Trophoblast cell (in vitro differentiated cells and primary cell): ENCODE measurements around the gene ELOVL6.

Experiments used
- DNase-seq, 2 donors: peaks; one replicate each; pipeline ENCODE4 v3.0.0-alpha.2; 2016
- H2AFZ ChIP-seq: 2 replicates; pipeline ENCODE4 v1.6.1; 2013; ENCODE audit warnings: low read length, moderate library complexity, mild to moderate bottlenecking; ENCODE audit not compliant: insufficient read depth, poor library complexity
- H2AK5ac ChIP-seq: 2 replicates; pipeline ENCODE4 v1.6.1; 2013; ENCODE audit warnings: mild to moderate bottlenecking, low read length
- H2BK120ac ChIP-seq: 2 replicates; pipeline ENCODE4 v1.6.1; 2013; ENCODE audit warnings: low read length, mild to moderate bottlenecking, moderate library complexity; ENCODE audit not compliant: insufficient read depth, poor library complexity
- H2BK12ac ChIP-seq: 2 replicates; pipeline ENCODE4 v1.6.1; 2013; ENCODE audit warnings: mild to moderate bottlenecking, low read length, moderate library complexity
- H2BK5ac ChIP-seq: 2 replicates; pipeline ENCODE4 v1.6.1; 2013; ENCODE audit warnings: low read length, low read depth, moderate library complexity, mild to moderate bottlenecking; ENCODE audit not compliant: poor library complexity
- H3K14ac ChIP-seq: 2 replicates; pipeline ENCODE4 v1.6.1; 2013; ENCODE audit warnings: mild to moderate bottlenecking, low read length
- H3K18ac ChIP-seq: 2 replicates; pipeline ENCODE4 v1.6.1; 2013; ENCODE audit warnings: mild to moderate bottlenecking, low read length
- H3K23ac ChIP-seq: 2 replicates; pipeline ENCODE4 v1.6.1; 2013; ENCODE audit warnings: low read length
- H3K27ac ChIP-seq: 2 replicates; pipeline ENCODE4 v1.5.1; 2013; ENCODE audit warnings: low read depth, mild to moderate bottlenecking, inconsistent platforms, low read length, moderate library complexity
- H3K27me3 ChIP-seq: 2 replicates; pipeline ENCODE4 v1.6.1; 2013; ENCODE audit warnings: inconsistent platforms, mild to moderate bottlenecking, low read length, moderate library complexity; ENCODE audit not compliant: insufficient read depth
- H3K36me3 ChIP-seq, 2 experiments: 1 replicate in 1 of 2; 2 replicates in 1 of 2; pipeline ENCODE4 v1.6.1; 2013; ENCODE audit warnings: low read length in 2 of 2, mild to moderate bottlenecking in 2 of 2, moderate library complexity in 1 of 2; ENCODE audit not compliant: insufficient read depth in 2 of 2, control insufficient read depth in 1 of 2
- H3K4ac ChIP-seq: 2 replicates; pipeline ENCODE4 v1.6.1; 2013; ENCODE audit warnings: low read depth, mild to moderate bottlenecking, low read length, moderate library complexity
- H3K4me1 ChIP-seq, 2 experiments: 1 replicate in 1 of 2; 2 replicates in 1 of 2; pipeline ENCODE4 v1.6.1; 2013; ENCODE audit warnings: low read length in 2 of 2, mild to moderate bottlenecking in 2 of 2, moderate library complexity in 1 of 2; ENCODE audit not compliant: insufficient read depth in 2 of 2, control insufficient read depth in 1 of 2
- H3K4me2 ChIP-seq: 2 replicates; pipeline ENCODE4 v1.6.1; 2013; ENCODE audit warnings: inconsistent platforms, mild to moderate bottlenecking, low read length, moderate library complexity
- H3K4me3 ChIP-seq: 2 replicates; pipeline ENCODE4 v1.5.1; 2013; ENCODE audit warnings: mild to moderate bottlenecking, low read depth, low read length, inconsistent platforms
- H3K79me1 ChIP-seq: one replicate; pipeline ENCODE4 v1.6.1; 2013; ENCODE audit warnings: low read length
- H3K79me2 ChIP-seq: 2 replicates; pipeline ENCODE4 v1.6.1; 2013; ENCODE audit warnings: low read length, mild to moderate bottlenecking; ENCODE audit not compliant: control insufficient read depth, insufficient read depth, poor library complexity
- H3K9ac ChIP-seq: 2 replicates; pipeline ENCODE4 v1.6.1; 2013; ENCODE audit warnings: mild to moderate bottlenecking, low read length
- H3K9me3 ChIP-seq: 2 replicates; pipeline ENCODE4 v1.6.1; 2013; ENCODE audit warnings: low read depth, mild to moderate bottlenecking, control low read depth, inconsistent platforms, low read length; ENCODE audit not compliant: insufficient read depth
- H4K12ac ChIP-seq: 2 replicates; pipeline ENCODE4 v1.6.1; 2013; ENCODE audit warnings: low read depth, mild to moderate bottlenecking, low read length, moderate library complexity
- H4K8ac ChIP-seq: 2 replicates; pipeline ENCODE4 v1.6.1; 2013; ENCODE audit warnings: low read depth, mild to moderate bottlenecking, low read length, moderate library complexity
- H4K91ac ChIP-seq: one replicate; pipeline ENCODE4 v1.6.1; 2013; ENCODE audit warnings: low read depth, mild to moderate bottlenecking, low read length, moderate library complexity
- WGBS: extraction: QIAGEN DNeasy Blood & Tissue Kit; methylation state at CpG from one replicate; pipeline ENCODE4 v1.1.7; 2013; ENCODE audit warnings: missing lambda C conversion rate; ENCODE audit not compliant: insufficient read length, insufficient coverage; ENCODE audit errors: extremely low coverage; 5-methylcytosine and 5-hydroxymethylcytosine counted together

Gene ELOVL6

DNA sequence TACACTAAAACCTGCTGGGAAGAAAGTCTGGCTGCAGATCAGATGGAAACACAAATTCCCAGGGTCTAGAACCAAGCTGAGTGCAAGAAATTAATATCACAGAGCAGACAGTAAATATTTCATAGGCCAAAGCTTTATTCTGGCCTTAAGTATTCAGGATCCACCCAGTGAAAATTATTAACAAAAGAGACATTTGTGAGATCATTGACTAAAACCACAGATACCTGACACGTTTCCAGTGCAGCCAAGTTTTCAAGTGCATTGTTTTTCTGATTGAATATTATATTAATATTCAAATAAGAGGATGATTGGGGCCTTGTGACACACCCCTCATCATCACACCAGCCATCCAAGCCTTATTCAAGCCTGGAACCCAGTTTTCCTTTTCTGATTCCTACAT lies 10.3 kb downstream of the ELOVL6 start:
- no peak for DNase-seq
- no peak overlapping the region for H2AFZ ChIP-seq
- peaks cover 0 to 2% of the 10 kb centered on the region in 2 experiments for H3K36me3 ChIP-seq
- no peak overlapping the region for H2BK12ac ChIP-seq
- no peaks in the 10 kb centered on the region for H3K27me3 ChIP-seq
- H4K91ac ChIP-seq: no peak overlapping the region
- peaks cover under 1% of the 10 kb centered on the region for H3K79me1 ChIP-seq
- H3K4me3 ChIP-seq: no peak overlapping the region
- H3K9me3 ChIP-seq: no peaks in the 10 kb centered on the region
- H3K18ac ChIP-seq: no peak overlapping the region
- H3K27ac ChIP-seq: no peak overlapping the region
- H2AK5ac ChIP-seq: no peak overlapping the region
- no peak overlapping the region for H3K9ac ChIP-seq
- H3K4me2 ChIP-seq: no peak overlapping the region
- H2BK120ac ChIP-seq: no peak overlapping the region
- H2BK5ac ChIP-seq: no peak overlapping the region
- no peak overlapping the region for H4K12ac ChIP-seq
- no peaks in the 10 kb centered on the region for H3K79me2 ChIP-seq
- H3K23ac ChIP-seq: no peak overlapping the region
- H3K4me1 ChIP-seq: peaks cover 2 to 3% of the 10 kb centered on the region in 2 experiments
- H4K8ac ChIP-seq: no peak overlapping the region
- H3K14ac ChIP-seq: no peak overlapping the region
- H3K4ac ChIP-seq: no peak overlapping the region
- WGBS: no CpG with 5 or more reads among the region's 1 CpG

DNA sequence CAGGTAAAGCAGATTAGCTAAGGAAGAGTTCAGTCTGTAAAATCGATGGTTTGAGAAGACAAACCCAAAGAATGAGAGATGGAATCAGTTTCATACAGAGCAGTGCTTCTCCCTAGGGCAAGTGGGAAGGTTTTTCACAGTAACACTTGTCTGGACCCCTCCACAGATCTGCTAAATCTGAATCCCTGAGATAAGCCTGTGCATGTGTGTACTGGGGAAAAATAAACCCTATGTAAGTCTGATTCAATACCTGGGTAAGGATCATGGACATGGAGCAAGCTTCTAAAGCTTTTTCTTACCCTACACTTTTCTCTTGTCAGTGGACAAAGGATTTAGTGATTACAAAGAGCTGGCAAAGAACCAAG lies 13.6 kb downstream of the ELOVL6 start:
- Histone ChIP-seq H3K4me2 (peak overlapping the region; percentile 16), H3K27me3 (no peaks in the 10 kb centered on the region), H3K23ac (no peak overlapping the region), H3K14ac (no peak overlapping the region), H2BK5ac (no peak overlapping the region), H3K4me1 (peaks cover 2 to 6% of the 10 kb centered on the region in 2 experiments), H4K12ac (no peak overlapping the region), H4K8ac (no peak overlapping the region), H3K4ac (no peak overlapping the region), H4K91ac (no peak overlapping the region), H2AFZ (no peak overlapping the region), H3K36me3 (peaks cover 0 to 2% of the 10 kb centered on the region in 2 experiments), H2AK5ac (no peak overlapping the region), H3K4me3 (no peak overlapping the region), H3K79me1 (no peaks in the 10 kb centered on the region), H3K79me2 (no peaks in the 10 kb centered on the region), H3K9ac (no peak overlapping the region), H3K9me3 (no peaks in the 10 kb centered on the region), H2BK120ac (no peak overlapping the region), H3K27ac (peak overlapping the region; percentile 26), H2BK12ac (no peak overlapping the region), H3K18ac (no peak overlapping the region)
- no CpG with 5 or more reads among the region's 1 CpG for WGBS
- DNase-seq: no peak

DNA sequence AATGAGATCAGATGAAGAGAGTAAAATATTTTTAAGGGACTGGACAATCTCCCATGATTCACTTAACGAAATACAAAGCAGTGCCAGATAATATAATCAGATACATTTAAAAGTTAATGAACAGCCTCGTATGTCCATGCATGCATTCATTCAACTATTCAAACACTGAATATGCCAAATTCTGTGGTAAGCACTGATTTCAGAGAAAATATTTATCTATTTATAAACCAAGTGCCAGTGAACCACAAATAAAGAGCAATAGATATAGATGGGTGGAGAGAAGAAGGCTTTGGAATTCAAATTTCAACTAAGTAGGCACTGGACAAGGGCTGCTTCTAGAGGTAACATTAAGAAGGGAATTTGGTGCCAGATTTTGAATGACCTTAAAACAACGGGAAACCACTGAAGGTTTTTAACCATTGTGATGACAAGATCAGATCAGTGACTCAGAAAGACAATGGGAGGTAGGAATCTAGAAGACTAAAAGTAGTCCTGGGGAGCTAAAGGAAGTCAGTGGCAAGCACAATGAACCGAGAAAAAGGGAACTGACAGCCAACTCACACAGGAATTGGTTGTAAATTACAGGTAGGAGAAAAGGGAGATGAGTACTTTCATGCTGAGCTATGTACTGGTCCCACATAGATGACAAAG lies 14.2 kb downstream of the ELOVL6 start:
- Histone ChIP-seq H3K27me3 (no peaks in the 10 kb centered on the region), H4K91ac (no peak overlapping the region), H2BK12ac (no peak overlapping the region), H4K12ac (no peak overlapping the region), H2BK120ac (no peak overlapping the region), H3K23ac (no peak overlapping the region), H3K14ac (no peak overlapping the region), H3K4me3 (no peak overlapping the region), H2AFZ (no peak overlapping the region), H2BK5ac (no peak overlapping the region), H3K36me3 (peaks cover 0 to 2% of the 10 kb centered on the region in 2 experiments), H3K9ac (no peak overlapping the region), H3K4me2 (peak overlapping the region; percentile 16), H3K79me2 (no peaks in the 10 kb centered on the region), H4K8ac (no peak overlapping the region), H2AK5ac (no peak overlapping the region), H3K4me1 (peaks cover 2 to 6% of the 10 kb centered on the region in 2 experiments), H3K18ac (no peak overlapping the region), H3K9me3 (no peaks in the 10 kb centered on the region), H3K79me1 (no peaks in the 10 kb centered on the region), H3K4ac (no peak overlapping the region), H3K27ac (peak overlapping the region; percentile 26)
- no CpG with 5 or more reads among the region's 4 CpGs for WGBS
- DNase-seq: no peak

DNA sequence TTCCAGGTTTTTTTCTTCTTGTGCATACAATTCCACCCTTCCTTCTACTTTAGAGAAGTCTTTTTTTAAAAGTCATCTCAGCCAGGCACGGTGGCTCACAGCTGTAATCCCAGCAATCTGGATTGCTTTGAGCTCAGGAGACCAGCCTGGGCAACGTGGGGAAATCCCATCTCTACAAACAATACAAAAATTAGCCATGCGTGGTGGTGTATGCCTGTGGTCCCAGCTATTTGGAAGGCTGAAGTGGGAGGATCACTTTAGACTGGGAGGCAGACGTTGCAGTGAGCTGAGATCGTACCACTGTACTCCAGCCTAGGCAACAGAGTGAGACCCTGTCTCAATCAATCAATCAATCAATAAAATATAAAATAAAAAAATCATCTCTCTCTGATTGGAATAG lies 14.8 kb downstream of the ELOVL6 start:
- H3K79me1 ChIP-seq: no peaks in the 10 kb centered on the region
- no peak overlapping the region for H2BK120ac ChIP-seq
- no peak overlapping the region for H3K4ac ChIP-seq
- no peak overlapping the region for H3K4me3 ChIP-seq
- H2BK12ac ChIP-seq: no peak overlapping the region
- H2AFZ ChIP-seq: no peak overlapping the region
- no peak overlapping the region for H3K4me2 ChIP-seq
- no peak overlapping the region for H3K27ac ChIP-seq
- peak overlapping the region; percentile 10 for H2AK5ac ChIP-seq
- no peaks in the 10 kb centered on the region for H3K27me3 ChIP-seq
- H4K12ac ChIP-seq: no peak overlapping the region
- H3K79me2 ChIP-seq: no peaks in the 10 kb centered on the region
- H4K8ac ChIP-seq: no peak overlapping the region
- H3K14ac ChIP-seq: no peak overlapping the region
- no peak overlapping the region for H3K9ac ChIP-seq
- no peaks in the 10 kb centered on the region for H3K9me3 ChIP-seq
- no peak overlapping the region for H3K18ac ChIP-seq
- H3K36me3 ChIP-seq: no peaks in the 10 kb centered on the region
- H3K23ac ChIP-seq: no peak overlapping the region
- DNase-seq: no peak
- no peak overlapping the region for H4K91ac ChIP-seq
- WGBS: no CpG with 5 or more reads among the region's 5 CpGs
- H2BK5ac ChIP-seq: no peak overlapping the region
- peaks cover 2 to 6% of the 10 kb centered on the region in 2 experiments for H3K4me1 ChIP-seq
